ENCODE data around the gene GNG7. TPM values are rescaled to one million over a fixed set of nuclear protein-coding genes. Genes with fewer than 3 reads are reported as not detected.

The GNG7 gene
- polyA plus RNA-seq, 1 donor (not counting 4 experiments of a cell fraction or from before 2014, with no cell fraction given), result 0.01 TPM

DNA sequence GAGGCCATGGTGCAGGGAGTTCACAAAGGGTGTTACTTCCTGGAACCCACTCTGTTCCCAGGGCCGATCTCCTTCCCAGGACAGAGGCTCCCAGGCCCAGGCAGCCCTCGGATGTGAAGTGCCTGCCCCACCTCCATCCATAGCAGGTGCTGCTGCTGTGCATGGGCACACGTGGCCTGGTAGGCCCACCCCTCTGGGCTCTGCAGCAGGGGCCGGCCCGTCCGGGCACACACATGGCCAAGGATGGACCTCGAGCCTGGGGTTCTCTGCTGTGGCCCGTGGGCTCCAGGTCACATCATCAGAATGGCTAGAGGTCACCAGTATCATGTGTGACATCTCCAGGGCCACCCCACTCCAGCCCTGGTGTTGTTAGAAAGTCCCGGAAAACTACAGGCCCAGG, 154.8 kb downstream of the GNG7 start:
- no peaks in the 10 kb centered on the region for H3K9me3 ChIP-seq (ENCODE audit: control insufficient read depth, low read depth, low read length)
- H3K4me1 ChIP-seq (ENCODE audit: control insufficient read depth, extremely low read depth, insufficient read depth, low read length), result peaks cover 14% of the 10 kb centered on the region
- no peak for DNase-seq (ENCODE audit: low read depth, low spot score)
- H3K27ac ChIP-seq (ENCODE audit: control insufficient read depth, insufficient read depth, low read length), result no peak overlapping the region
- dilution Hi-C loops (cut with MboI; ENCODE audit: extremely low pct_ligation_motif_present, low sequenced_read_pairs), result no loop called here
- no peak overlapping the region for H2AFZ ChIP-seq (ENCODE audit: control insufficient read depth, low read length)
- no peak for TF ChIP-seq EZH2 (IDR thresholded peaks at IDR 0.05; ENCODE audit: low read length)
- TF ChIP-seq, protein P1, sequence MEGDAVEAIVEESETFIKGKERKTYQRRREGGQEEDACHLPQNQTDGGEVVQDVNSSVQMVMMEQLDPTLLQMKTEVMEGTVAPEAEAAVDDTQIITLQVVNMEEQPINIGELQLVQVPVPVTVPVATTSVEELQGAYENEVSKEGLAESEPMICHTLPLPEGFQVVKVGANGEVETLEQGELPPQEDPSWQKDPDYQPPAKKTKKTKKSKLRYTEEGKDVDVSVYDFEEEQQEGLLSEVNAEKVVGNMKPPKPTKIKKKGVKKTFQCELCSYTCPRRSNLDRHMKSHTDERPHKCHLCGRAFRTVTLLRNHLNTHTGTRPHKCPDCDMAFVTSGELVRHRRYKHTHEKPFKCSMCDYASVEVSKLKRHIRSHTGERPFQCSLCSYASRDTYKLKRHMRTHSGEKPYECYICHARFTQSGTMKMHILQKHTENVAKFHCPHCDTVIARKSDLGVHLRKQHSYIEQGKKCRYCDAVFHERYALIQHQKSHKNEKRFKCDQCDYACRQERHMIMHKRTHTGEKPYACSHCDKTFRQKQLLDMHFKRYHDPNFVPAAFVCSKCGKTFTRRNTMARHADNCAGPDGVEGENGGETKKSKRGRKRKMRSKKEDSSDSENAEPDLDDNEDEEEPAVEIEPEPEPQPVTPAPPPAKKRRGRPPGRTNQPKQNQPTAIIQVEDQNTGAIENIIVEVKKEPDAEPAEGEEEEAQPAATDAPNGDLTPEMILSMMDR (optimal IDR thresholded peaks at IDR 0.05 in 1 of 3, IDR thresholded peaks at IDR 0.05 in 1 of 3, conservative IDR thresholded peaks at IDR 0.05 in 1 of 3; ENCODE audit: extremely low read depth in 1 of 3, insufficient read depth in 2 of 3, low read length in 3 of 3), result no peak
- H3K9ac ChIP-seq (ENCODE audit: control insufficient read depth, extremely low read depth, insufficient read depth, low read length), result no peak overlapping the region
- H4K20me1 ChIP-seq (ENCODE audit: control insufficient read depth, extremely low read depth, insufficient read depth, low read length), result no peaks in the 10 kb centered on the region
- no peak overlapping the region for H3K4me3 ChIP-seq (ENCODE audit: control insufficient read depth in 2 of 3, extremely low read depth in 1 of 3, insufficient read depth in 2 of 3, low read depth in 1 of 3, low read length in 3 of 3)
- H3K27me3 ChIP-seq (ENCODE audit: control insufficient read depth, extremely low read depth, insufficient read depth, low read length), result no peaks in the 10 kb centered on the region
- no peak overlapping the region for H3K4me2 ChIP-seq (ENCODE audit: control insufficient read depth, extremely low read depth, insufficient read depth, low read depth, low read length)
- H3K79me2 ChIP-seq (ENCODE audit: control insufficient read depth, insufficient read depth, low read length), result no peaks in the 10 kb centered on the region
- no peak for FAIRE-seq
- no peaks in the 10 kb centered on the region for H3K36me3 ChIP-seq (ENCODE audit: control insufficient read depth in 2 of 2, extremely low read depth in 1 of 2, insufficient read depth in 2 of 2, low read length in 2 of 2)
- H3K9me1 ChIP-seq (ENCODE audit: control insufficient read depth, extremely low read depth, insufficient read depth, low read length), result no peaks in the 10 kb centered on the region

DNA sequence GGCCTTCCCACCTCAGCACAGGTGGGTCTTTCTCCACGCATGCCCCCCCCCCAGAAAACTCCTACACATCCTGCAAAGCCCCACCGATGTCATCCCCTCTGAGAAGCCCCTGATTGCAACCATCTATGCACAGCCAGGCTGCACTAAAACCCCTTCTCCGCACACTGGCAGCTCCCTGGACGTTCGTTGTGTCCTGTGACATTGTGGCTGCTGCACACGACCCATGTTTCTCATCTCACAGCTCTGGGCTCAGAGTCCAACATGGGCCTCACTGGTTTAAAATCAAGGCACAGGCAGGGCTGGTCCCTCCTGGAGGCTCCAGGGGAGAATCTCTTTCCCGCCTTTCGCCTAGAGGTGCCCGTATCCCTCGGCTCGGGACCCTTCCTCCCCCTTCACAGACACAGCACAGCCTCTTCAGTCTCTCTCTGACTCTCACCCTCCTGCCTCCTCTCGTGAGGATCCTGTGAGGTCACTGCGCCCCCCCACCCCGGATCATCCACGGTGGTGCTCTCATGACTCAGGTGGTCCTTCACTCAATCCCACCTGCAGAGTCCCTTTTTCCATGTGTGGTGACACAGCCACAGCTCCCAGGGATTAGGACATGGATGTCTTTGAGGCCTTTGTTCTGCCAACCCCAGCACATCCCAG, 155.3 kb downstream of the GNG7 start:
- Histone ChIP-seq H3K27me3 (ENCODE audit: control insufficient read depth, extremely low read depth, insufficient read depth, low read length) (no peaks in the 10 kb centered on the region), H3K4me2 (ENCODE audit: control insufficient read depth, extremely low read depth, insufficient read depth, low read depth, low read length) (no peak overlapping the region), H3K9me1 (ENCODE audit: control insufficient read depth, extremely low read depth, insufficient read depth, low read length) (no peaks in the 10 kb centered on the region), H3K36me3 (ENCODE audit: control insufficient read depth in 2 of 2, extremely low read depth in 1 of 2, insufficient read depth in 2 of 2, low read length in 2 of 2) (no peaks in the 10 kb centered on the region), H3K4me1 (ENCODE audit: control insufficient read depth, extremely low read depth, insufficient read depth, low read length) (peaks cover 20% of the 10 kb centered on the region), H3K9ac (ENCODE audit: control insufficient read depth, extremely low read depth, insufficient read depth, low read length) (no peak overlapping the region), H3K9me3 (ENCODE audit: control insufficient read depth, low read depth, low read length) (no peaks in the 10 kb centered on the region), H2AFZ (ENCODE audit: control insufficient read depth, low read length) (no peak overlapping the region), H3K79me2 (ENCODE audit: control insufficient read depth, insufficient read depth, low read length) (no peaks in the 10 kb centered on the region), H4K20me1 (ENCODE audit: control insufficient read depth, extremely low read depth, insufficient read depth, low read length) (no peaks in the 10 kb centered on the region), H3K4me3 (ENCODE audit: control insufficient read depth in 2 of 3, extremely low read depth in 1 of 3, insufficient read depth in 2 of 3, low read depth in 1 of 3, low read length in 3 of 3) (no peak overlapping the region), H3K27ac (ENCODE audit: control insufficient read depth, insufficient read depth, low read length) (no peak overlapping the region)
- TF ChIP-seq EZH2 (IDR thresholded peaks at IDR 0.05; ENCODE audit: low read length), result no peak
- TF ChIP-seq, protein P1 (optimal IDR thresholded peaks at IDR 0.05 in 1 of 3, IDR thresholded peaks at IDR 0.05 in 1 of 3, conservative IDR thresholded peaks at IDR 0.05 in 1 of 3; ENCODE audit: extremely low read depth in 1 of 3, insufficient read depth in 2 of 3, low read length in 3 of 3), result no peak
- dilution Hi-C loops (cut with MboI; ENCODE audit: extremely low pct_ligation_motif_present, low sequenced_read_pairs), result no loop called here
- DNase-seq (ENCODE audit: low read depth, low spot score) (no peak), FAIRE-seq (no peak)
